CD4-positive, alpha-beta T cell (primary cell): ENCODE data around the gene E2F2. TPM values are rescaled to one million over a fixed set of nuclear protein-coding genes. Genes with fewer than 3 reads are reported as not detected.

ENCODE experiments used
- ATAC-seq: fragments of 200-7000 bp; cut with Tn5 transposase; one replicate; pipeline ENCODE4 v1.10.0; 2022; ENCODE audit warnings: mild to moderate bottlenecking; ENCODE audit not compliant: poor library complexity
- CTCF ChIA-PET: fragments of 350-600 bp; sonication (Branson Sonifier 250); formaldehyde crosslinking; loops from one replicate; lab custom pipeline; 2021; ENCODE audit warnings: antibody characterized with exemption, inconsistent platforms; lab: Charles Lee
- POLR2A ChIA-PET: fragments of 350-600 bp; sonication (Branson Sonifier 250); formaldehyde crosslinking; loops from one replicate; lab custom pipeline; 2021; ENCODE audit warnings: antibody characterized with exemption, inconsistent platforms; lab: Charles Lee
- DNase-seq, 14 experiments: peaks; one replicate each; pipeline ENCODE4 v3.0.0-alpha.2; 2013 to 2020; ENCODE audit warnings: mixed read lengths in 2 of 14
- H3K27ac ChIP-seq, 2 donors: one replicate each; pipeline versions ENCODE4 v1.5.1 to v1.7.0; 2013; ENCODE audit warnings: low read length in 2 of 2, low read depth in 1 of 2, mild to moderate bottlenecking in 1 of 2
- H3K27me3 ChIP-seq, 2 experiments: 1 replicate in 1 of 2; 2 replicates in 1 of 2; pipeline versions ENCODE4 v1.6.1 to v1.7.0; 2013; ENCODE audit warnings: low read length in 2 of 2, control low read depth in 1 of 2, mild to moderate bottlenecking in 1 of 2, moderate library complexity in 1 of 2; ENCODE audit not compliant: insufficient read depth in 2 of 2, control insufficient read depth in 1 of 2
- H3K36me3 ChIP-seq: one replicate; pipeline ENCODE4 v1.6.1; 2013; ENCODE audit warnings: low read length, control low read depth; ENCODE audit not compliant: insufficient read depth
- H3K4me1 ChIP-seq: one replicate; pipeline ENCODE4 v1.6.1; 2013; ENCODE audit warnings: low read length, control low read depth; ENCODE audit not compliant: insufficient read depth
- H3K4me3 ChIP-seq: one replicate; pipeline ENCODE4 v1.5.1; 2013; ENCODE audit warnings: mild to moderate bottlenecking, low read length, moderate library complexity
- H3K9me3 ChIP-seq, 2 experiments: 1 replicate in 1 of 2; 2 replicates in 1 of 2; pipeline versions ENCODE4 v1.6.1 to v1.7.0; 2013; ENCODE audit warnings: low read length in 2 of 2, mild to moderate bottlenecking in 2 of 2, control low read depth in 1 of 2, moderate library complexity in 1 of 2; ENCODE audit not compliant: control insufficient read depth in 1 of 2, insufficient read depth in 1 of 2
- H3K27ac Mint-ChIP-seq: one replicate; pipeline ENCODE4 v1.8.0; 2020; ENCODE audit warnings: mixed read lengths
- H3K27me3 Mint-ChIP-seq: one replicate; pipeline ENCODE4 v1.8.0; 2021; ENCODE audit warnings: mixed read lengths
- H3K36me3 Mint-ChIP-seq: one replicate; pipeline ENCODE4 v1.8.0; 2021; ENCODE audit warnings: low read depth, mixed read lengths
- H3K4me1 Mint-ChIP-seq: one replicate; pipeline ENCODE4 v1.8.0; 2021; ENCODE audit warnings: low read depth, mixed read lengths
- H3K4me3 Mint-ChIP-seq: one replicate; pipeline ENCODE4 v1.8.0; 2020; ENCODE audit warnings: mild to moderate bottlenecking, mixed read lengths
- H3K9me3 Mint-ChIP-seq: one replicate; pipeline ENCODE4 v1.8.0; 2020; ENCODE audit warnings: mixed read lengths
- intact Hi-C, 2 experiments: fragments of 100-400 bp; cut with DNase I in 1 of 2; cut with micrococcal nuclease in 1 of 2; formaldehyde crosslinking; loops; one replicate each; pipeline versions ENCODE4 v1.15.1 to v1.9.0; 2023 to 2025; cut with DNase I, micrococcal nuclease
- polyA plus RNA-seq, 2 donors: library from polyadenylated mRNA; unstranded; fragments of 120-200 nt; gene quantifications; one replicate each; pipeline ENCODE4 v1.2.1, GENCODE V29; 2013
- total RNA-seq, 174 experiments: library from RNA in 2 of 174; stranded (reverse) in 2 of 174; gene quantifications; one replicate each; pipeline ENCODE4 v1.2.3 and lab custom pipeline; 2021 to 2026
- TF ChIP-seq, protein P1 (sequence below): fragments of 200-600 bp; IDR thresholded peaks from one replicate; pipeline ENCODE4 v1.8.0; 2022; ENCODE audit warnings: antibody characterized with exemption, mild to moderate bottlenecking

The E2F2 gene, protein sequence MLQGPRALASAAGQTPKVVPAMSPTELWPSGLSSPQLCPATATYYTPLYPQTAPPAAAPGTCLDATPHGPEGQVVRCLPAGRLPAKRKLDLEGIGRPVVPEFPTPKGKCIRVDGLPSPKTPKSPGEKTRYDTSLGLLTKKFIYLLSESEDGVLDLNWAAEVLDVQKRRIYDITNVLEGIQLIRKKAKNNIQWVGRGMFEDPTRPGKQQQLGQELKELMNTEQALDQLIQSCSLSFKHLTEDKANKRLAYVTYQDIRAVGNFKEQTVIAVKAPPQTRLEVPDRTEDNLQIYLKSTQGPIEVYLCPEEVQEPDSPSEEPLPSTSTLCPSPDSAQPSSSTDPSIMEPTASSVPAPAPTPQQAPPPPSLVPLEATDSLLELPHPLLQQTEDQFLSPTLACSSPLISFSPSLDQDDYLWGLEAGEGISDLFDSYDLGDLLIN
- total RNA-seq: under 1 TPM; 0.50 to 0.69 TPM
- polyA plus RNA-seq (2013, experiment 1 of 2): 4.2 TPM
- 6.7 TPM for polyA plus RNA-seq (2013, experiment 2 of 2)
- total RNA-seq (lab: John Stamatoyannopoulos, UW): 0.07 to 111 (median 2.8) reads per million in 172 experiments

DNA sequence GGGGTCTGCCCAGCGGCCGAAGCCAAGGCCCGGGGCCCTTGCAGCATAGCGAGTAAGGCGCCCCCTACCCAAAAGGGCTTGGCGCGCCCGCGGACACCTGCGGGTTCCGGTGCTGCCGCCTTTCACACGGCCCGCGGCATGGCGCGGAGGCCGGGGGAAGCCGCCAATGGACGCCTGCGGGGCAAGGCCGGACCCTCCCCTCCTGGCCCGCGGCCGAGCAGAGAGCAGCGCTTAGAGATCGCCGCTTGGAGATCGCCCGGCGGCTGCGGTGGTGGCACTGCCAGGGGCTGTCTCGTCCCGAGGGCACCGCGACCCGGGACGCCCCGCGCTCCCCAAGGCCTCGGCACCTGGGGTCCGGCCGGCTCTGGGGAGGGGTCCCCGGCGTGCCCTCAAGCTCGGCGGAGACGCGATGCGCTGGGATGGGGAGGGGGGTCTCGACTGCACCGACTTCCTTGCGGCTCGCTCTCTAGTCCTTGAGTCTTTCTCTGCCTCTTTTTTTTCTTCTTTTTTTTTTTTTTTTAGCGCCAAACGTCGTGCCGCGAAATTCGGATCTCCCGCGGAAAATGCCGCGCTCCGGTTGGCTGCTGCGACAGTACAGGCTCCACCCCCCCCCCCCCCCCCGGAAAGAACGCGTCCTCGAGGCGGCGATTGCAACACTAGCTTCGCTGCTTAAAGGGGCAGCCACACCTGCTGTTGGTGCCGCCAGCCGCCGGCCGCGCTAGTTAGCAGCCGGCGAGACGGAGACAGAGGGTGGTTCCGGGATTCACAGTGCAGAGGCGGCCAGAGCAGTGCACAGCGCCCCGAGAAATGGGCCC, at the start of gene E2F2:
Gene E2F2, minus strand, starts transcription at position 487 of the 815 bp plus-strand sequence. Its CDS starts 440 bp downstream, at position 47.
- peak; percentile 66 to 92 (median 80) for DNase-seq
- ChIA-PET POLR2A (interaction anchor here (0.6 to 2.0 kb wide), 10 partner anchors 9 to 186 kb away, joined by 3 to 10 read pairs (median 3); partner anchors contain the start of gene RPL11), CTCF (interaction anchor here (0.7 to 5.4 kb wide), 7 partner anchors 9 to 106 kb away, joined by 3 to 63 read pairs (median 10); no protein-coding TSS in a partner anchor)
- Histone ChIP-seq H3K36me3 (no peaks in the 10 kb centered on the region), H3K27ac (peak within 1 kb of the TSS in 1 of 2 donors; percentile 58), H3K27me3 (no peaks in the 10 kb centered on the region), H3K4me1 (peaks cover 78% of the 10 kb centered on the region), H3K9me3 (no peaks in the 10 kb centered on the region), H3K4me3 (peak within 1 kb of the TSS; percentile 44)
- TF ChIP-seq, protein P1, sequence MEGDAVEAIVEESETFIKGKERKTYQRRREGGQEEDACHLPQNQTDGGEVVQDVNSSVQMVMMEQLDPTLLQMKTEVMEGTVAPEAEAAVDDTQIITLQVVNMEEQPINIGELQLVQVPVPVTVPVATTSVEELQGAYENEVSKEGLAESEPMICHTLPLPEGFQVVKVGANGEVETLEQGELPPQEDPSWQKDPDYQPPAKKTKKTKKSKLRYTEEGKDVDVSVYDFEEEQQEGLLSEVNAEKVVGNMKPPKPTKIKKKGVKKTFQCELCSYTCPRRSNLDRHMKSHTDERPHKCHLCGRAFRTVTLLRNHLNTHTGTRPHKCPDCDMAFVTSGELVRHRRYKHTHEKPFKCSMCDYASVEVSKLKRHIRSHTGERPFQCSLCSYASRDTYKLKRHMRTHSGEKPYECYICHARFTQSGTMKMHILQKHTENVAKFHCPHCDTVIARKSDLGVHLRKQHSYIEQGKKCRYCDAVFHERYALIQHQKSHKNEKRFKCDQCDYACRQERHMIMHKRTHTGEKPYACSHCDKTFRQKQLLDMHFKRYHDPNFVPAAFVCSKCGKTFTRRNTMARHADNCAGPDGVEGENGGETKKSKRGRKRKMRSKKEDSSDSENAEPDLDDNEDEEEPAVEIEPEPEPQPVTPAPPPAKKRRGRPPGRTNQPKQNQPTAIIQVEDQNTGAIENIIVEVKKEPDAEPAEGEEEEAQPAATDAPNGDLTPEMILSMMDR: no peak
- H3K4me1 Mint-ChIP-seq: peaks cover 80% of the 10 kb centered on the region
- H3K27me3 Mint-ChIP-seq: no peaks in the 10 kb centered on the region
- ATAC-seq: peak; percentile 79
- no peaks in the 10 kb centered on the region for H3K9me3 Mint-ChIP-seq
- intact Hi-C loops: loop anchor here (2.0 to 10.0 kb wide), 3 partner anchors 109 to 166 kb away; partner anchors contain the start of genes ZNF436 (in 2 of the 2) and TCEA3 (in 1 of the 2)
- H3K36me3 Mint-ChIP-seq: no peaks in the 10 kb centered on the region
- H3K4me3 Mint-ChIP-seq: peak within 1 kb of the TSS; percentile 91
- H3K27ac Mint-ChIP-seq: peak within 1 kb of the TSS; percentile 84

DNA sequence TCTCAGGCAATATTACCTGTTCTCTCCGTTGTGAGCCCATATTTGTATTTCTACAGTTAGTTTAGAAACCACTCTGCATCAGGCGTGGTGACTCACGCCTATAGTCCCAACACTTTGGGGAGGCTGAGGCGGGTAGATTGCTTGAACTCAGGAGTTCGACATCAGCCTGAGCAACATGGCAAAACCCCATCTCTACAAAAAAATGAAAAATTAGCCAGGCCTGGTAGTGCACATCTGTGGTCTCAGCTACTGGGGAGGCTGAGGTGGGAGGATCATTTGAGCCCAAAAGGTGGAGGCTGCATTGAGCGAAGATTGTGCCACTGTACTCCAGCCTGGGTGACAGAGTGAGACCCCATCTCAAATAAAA, 47.9 kb upstream of the E2F2 start:
- no peak overlapping the region for H3K27ac ChIP-seq
- Mint-ChIP-seq H3K36me3 (no peaks in the 10 kb centered on the region), H3K4me1 (peaks cover 56% of the 10 kb centered on the region), H3K27me3 (no peaks in the 10 kb centered on the region), H3K4me3 (no peak overlapping the region), H3K27ac (peak overlapping the region; percentile 43), H3K9me3 (no peaks in the 10 kb centered on the region)
- TF ChIP-seq, protein P1: no peak
- no peaks in the 10 kb centered on the region for H3K9me3 ChIP-seq
- H3K36me3 ChIP-seq: no peaks in the 10 kb centered on the region
- H3K27me3 ChIP-seq: no peaks in the 10 kb centered on the region
- intact Hi-C loops: no loop called here
- POLR2A ChIA-PET: interaction anchor here (0.7 to 4.1 kb wide), 5 partner anchors 11 to 23 kb away, joined by 4 to 29 read pairs (median 17); partner anchors contain the start of gene ID3
- DNase-seq: peak in 1 of 14 experiments; percentile 31
- CTCF ChIA-PET: no interaction called here
- H3K4me1 ChIP-seq: peaks cover 29% of the 10 kb centered on the region
- H3K4me3 ChIP-seq: no peak overlapping the region
- no peak for ATAC-seq
